GM21529 (cell line): ENCODE results near the gene PCSK6.
"Not testable (repeated sequence)": the region's sequence is repeated elsewhere in the genome, so short reads cannot be mapped to it uniquely, and the experiment has no call there.

Experiments used
- ATAC-seq: cut with Tn5 transposase; IDR thresholded peaks from one replicate; pipeline ENCODE4 v1.9.1; 2021; ENCODE audit not compliant: unreplicated experiment

PCSK6 gene

GRCh38 chr15:101463696-101464095 lies 25.8 kb downstream of the PCSK6 start:
- not testable (repeated sequence) for ATAC-seq

- ATAC-seq = no peak
Observed at GRCh38 chr15:101463270-101463669, 26.2 kb downstream of the PCSK6 start.

GRCh38 chr15:101461097-101461496 lies 28.4 kb downstream of the PCSK6 start:
- ATAC-seq = no peak

- ATAC-seq = no peak
Observed at GRCh38 chr15:101459579-101460300, 29.8 kb downstream of the PCSK6 start.

- no peak for ATAC-seq
Observed at GRCh38 chr15:101458908-101459578, 30.5 kb downstream of the PCSK6 start.

- no peak for ATAC-seq
Observed at GRCh38 chr15:101458158-101458900, 31.2 kb downstream of the PCSK6 start.

GRCh38 chr15:101457696-101458095 lies 31.8 kb downstream of the PCSK6 start:
- no peak for ATAC-seq

- ATAC-seq = no peak
Observed at GRCh38 chr15:101456057-101456739, 33.3 kb downstream of the PCSK6 start.

- no peak for ATAC-seq
Observed at GRCh38 chr15:101455291-101456025, 34.0 kb downstream of the PCSK6 start.

GRCh38 chr15:101454781-101455180 lies 34.7 kb downstream of the PCSK6 start:
- not testable (repeated sequence) for ATAC-seq

DNA sequence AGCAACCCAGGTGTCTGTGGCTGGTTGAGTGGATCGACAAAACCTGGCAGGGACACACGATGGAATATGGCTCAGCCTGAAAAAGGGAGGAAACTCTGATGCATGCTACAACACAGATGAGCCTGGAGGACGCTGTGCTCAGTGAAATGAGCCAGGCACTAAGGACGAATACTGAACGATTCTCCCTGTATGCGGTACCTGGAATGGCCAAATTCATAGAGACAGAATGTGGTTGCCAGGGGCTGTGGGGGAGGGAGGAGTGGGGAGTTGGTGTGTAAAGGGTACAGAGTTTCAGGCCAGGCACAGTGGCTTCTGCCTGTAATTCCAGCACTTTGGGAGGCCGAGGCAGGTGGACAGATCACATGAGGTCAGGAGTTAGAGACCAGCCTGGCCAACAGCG lies 35.1 kb downstream of the PCSK6 start:
- ATAC-seq = no peak

DNA sequence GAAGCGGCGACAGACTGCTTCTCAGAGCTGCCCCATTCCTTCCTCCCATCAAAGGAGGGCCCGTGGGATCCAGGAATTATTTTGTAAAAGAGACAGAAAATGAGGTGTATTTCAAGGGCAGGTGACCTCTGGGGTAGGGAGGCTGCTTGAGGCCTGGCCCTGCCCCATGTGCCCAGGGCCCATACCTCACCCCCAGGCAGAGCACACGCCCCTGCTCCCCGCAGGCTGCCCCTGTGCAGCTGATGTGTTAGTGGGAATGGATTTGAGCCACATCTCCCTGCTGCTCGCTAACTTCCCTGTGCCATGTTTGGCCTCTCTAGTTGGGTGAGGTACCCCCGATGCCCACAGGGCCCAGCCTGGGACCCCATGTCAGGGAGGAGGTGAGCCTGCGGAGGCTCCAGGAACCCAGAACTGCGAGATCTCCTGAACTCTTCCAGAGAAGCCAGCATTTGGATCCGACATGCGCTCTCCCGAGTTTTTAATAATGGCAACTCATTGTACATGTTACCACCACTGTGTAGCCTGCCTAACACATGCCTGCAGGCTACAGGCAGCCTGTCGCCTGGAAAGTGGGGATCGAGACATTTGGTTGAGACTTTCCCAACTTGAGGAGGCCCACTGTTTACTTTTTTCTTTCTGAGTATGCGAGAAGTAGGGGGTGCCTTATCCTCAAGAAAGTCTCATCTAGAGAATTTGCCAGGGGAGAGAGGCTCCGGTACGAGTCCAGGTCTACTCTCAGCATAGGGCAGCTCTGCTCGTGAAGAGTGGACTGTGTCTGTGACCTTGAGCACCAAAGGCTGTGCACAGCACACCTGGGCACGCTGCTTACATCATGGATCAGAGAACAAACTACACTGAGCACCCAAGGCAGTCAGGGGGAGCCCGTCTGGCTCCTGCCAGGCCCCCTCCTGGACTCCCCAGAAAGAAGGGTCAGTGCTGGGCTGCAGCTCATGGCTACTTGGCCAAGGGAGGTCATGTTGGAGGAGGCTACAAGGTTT lies 36.1 kb downstream of the PCSK6 start:
- no peak for ATAC-seq

- no peak for ATAC-seq
Observed at GRCh38 chr15:101452572-101452971, 36.9 kb downstream of the PCSK6 start.

GRCh38 chr15:101451846-101452245 lies 37.7 kb downstream of the PCSK6 start:
- no peak for ATAC-seq

GRCh38 chr15:101451266-101451799 lies 38.2 kb downstream of the PCSK6 start:
- ATAC-seq = no peak

GRCh38 chr15:101450403-101451265 lies 38.9 kb downstream of the PCSK6 start:
- no peak for ATAC-seq

DNA sequence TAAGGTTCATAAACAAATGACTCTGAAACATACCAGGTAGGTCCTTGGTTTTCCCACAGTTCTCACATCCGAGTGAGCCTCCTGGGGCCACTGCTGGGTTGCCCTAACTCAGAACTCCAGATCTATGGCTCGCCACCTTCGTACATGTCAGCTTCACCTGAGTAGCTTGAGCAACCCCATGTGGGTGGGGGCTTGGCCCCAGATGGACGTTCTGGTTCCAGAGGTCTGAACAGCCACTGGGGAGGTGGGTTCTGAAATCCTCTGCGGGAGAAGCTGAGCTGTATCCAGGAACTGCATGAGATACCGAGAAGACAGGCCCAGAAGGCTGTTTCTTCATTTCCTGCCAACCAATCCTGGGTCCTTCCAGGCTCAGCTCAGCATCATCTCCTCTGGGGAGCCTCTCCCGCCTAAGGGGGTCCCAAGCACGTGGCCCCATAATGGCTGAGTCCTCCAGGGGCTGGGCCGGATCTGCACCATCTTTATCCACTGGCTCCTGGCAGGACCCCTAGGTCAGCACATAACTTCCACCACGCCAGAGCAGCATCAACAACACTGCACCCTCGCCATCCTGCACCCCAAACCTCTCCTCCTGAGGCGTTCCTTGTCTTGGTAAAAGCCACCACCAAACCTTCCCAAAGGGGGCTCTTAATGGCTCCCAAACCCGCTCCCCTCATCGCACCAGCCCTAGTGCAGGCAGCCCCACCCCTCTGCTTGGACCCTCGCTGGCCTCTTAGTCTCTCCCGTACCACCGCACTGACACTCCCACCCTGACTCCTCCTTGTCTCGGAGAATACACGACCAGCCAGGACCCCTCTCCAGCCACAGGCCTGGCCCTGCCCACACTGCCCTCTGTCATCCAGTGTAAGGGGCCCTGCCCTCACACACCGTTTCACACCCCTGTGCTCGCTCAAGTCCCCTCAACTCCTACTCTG lies 39.8 kb downstream of the PCSK6 start:
- no peak for ATAC-seq
